HG03432 (cell line): ENCODE measurements around the gene NOC2L.
"Not testable (repeated sequence)": the region's sequence is repeated elsewhere in the genome, so short reads cannot be mapped to it uniquely, and the experiment has no call there.

Experiments used
- ATAC-seq: cut with Tn5 transposase; IDR thresholded peaks from one replicate; pipeline ENCODE4 v1.9.1; 2021; ENCODE audit warnings: mild to moderate bottlenecking, moderate library complexity; ENCODE audit not compliant: unreplicated experiment

NOC2L gene

DNA sequence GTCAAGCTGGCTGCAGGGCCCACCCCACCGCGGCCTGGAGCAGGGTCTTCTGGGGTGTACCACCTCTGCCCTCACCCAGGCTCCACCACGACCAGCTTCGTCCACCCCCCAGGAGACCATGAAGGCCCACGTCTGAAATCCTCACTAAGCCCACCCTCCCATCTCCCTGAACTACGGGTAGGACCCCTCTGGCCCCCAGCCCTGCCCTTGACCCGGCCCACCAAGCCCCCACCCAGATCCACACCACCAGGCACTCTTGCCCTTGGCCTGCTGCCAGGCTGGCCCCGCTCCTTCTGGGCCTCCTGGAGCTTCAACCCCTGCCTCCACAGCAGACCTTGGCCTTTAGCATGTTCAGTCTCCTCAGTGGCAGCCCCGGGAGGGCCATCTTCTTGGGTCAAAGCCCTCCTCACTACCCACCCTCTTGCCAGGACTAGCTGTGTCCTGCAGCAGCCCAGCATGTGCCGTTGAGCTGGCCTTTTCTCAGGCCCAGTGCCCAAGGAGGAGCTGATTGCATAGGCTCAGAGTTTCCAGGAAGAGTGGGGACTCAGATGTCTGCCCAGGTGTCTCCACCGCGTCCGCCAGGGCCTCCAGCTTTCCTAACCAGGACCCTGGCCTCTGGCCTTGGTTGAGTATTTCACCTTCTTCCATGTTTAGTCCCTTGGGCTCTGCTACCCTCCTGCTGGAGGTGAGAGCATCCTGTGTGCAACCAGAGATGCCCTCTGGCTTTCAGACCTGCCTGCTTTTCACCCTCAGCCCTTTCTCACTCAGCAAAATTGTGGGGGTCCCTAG, 53.1 kb downstream of the NOC2L start:
- no peak for ATAC-seq

DNA sequence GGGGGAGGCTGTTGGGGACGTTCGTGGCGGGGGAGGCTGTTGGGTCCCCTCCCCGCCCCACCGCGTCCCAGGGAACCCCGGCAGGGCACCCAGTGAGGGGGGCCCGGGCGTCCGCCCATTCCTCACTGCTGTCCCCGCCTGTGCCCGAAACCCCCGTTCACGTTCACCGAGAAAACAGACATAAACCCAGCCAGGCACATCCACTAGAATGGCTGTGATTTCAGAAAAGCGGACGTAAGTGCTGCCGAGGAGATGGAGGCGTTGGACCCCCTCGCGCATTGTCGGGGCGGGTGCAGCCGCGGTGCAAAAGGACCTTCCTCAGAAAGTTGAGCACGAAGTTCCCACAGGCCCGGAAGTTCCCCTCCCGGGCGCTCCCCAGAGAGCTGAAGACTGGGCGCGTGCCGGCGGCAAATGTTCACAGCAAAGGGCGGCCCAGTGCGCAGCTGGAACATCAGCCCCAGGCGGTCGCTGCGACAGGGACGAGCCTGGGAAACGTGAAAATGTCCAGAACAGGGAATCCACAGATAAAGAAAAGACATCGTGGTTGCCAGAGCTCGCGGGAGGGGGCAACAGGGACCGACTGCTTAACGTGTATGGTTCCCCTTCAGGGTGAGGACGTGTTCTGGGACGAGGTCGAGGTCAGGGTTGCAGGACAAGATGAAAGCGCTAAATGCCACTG, 53.8 kb downstream of the NOC2L start:
- ATAC-seq = peak; percentile 50

DNA sequence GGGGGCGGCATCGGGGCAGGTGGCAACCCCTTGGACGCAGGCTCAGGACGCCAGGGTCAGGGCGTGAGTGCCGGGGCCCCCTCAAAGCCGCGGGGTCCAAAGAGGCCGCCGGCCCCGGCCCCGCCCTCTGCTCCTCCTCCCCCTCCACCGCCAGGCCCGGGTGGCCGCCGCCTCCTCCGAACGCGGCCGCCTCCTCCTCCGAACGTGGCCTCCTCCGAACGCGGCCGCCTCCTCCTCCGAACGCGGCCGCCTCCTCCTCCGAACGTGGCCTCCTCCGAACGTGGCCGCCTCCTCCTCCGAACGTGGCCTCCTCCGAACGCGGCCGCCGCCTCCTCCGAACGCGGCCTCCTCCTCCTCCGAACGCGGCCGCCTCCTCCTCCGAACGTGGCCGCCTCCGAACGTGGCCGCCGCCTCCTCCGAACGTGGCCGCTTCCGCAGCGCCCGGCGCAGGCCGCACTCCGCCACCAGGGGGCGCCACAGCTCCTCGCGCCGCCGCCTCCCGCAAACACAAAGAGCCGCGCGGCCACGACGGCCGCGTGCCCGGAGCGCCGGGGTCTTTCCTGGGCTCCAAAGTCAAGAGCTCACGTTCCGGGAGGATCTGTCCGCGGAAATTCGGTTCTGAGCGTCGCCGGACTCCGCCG, 54.6 kb downstream of the NOC2L start:
- peak; percentile 58 for ATAC-seq

DNA sequence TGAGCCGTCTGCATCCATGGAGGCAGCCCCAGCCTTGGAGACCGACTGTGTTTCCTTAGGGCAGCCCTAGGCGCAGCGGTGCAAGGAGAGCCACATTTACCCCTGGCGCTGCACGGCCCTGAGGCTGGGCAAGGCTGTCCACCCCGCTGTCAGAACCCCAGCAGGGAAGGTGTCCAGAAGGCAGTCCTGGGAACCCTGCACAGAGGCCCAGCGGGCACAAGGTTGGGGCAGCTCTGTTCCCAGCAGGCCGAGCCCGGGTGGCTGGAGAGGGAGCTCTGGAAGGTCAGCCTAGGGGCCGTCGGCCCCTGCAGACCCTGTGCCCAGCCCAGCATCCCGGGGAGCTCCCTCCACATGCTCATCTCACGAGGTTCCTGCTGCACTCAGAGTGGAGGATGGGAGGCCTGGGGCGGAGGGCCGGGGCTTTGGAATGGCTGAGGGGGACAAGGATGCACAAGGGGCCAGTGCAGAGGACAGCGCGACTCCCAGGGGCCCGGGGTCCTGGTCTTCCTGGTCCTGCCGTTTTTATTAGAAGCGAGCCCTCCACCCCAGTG, 55.3 kb downstream of the NOC2L start:
- no peak for ATAC-seq

DNA sequence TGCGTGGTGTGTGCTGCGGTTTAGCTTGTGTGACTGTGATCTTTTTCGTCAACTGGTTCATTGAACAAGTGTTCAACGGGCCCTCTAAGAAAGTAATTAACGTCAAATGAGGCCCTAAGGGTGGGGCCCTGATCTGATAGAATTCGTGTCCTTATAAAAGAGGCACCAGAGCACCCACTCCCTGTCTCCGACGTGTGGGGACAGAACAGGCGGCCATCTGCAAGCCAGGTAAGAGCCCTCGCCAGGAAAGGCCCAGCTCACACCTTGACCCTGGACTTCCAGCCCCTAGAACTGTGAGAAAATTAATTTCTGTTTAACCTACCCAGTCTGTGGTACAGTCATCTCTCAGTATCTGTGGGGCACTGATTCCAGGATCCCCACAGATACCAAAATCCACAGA, 55.8 kb downstream of the NOC2L start:
- ATAC-seq = no peak

DNA sequence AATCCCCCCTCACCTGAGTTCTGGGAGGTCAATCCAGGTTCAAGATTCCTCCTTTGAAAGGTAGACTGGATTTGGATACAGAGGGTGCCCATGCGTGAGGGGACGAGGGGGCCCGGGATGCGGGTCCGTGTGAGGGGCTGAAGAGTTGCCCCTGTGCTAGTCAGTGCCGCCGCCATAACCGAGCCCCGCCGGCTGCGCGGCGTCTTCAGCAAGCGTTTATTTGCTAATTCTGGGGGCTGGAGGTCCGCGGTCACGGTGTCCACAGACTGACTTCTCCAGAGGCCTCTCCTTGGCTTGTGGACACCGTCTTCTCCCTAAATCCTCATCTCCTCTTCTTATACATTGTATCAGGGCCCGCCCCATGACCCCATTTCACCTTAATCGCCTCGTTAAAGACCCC, 56.3 kb downstream of the NOC2L start:
- no peak for ATAC-seq

DNA sequence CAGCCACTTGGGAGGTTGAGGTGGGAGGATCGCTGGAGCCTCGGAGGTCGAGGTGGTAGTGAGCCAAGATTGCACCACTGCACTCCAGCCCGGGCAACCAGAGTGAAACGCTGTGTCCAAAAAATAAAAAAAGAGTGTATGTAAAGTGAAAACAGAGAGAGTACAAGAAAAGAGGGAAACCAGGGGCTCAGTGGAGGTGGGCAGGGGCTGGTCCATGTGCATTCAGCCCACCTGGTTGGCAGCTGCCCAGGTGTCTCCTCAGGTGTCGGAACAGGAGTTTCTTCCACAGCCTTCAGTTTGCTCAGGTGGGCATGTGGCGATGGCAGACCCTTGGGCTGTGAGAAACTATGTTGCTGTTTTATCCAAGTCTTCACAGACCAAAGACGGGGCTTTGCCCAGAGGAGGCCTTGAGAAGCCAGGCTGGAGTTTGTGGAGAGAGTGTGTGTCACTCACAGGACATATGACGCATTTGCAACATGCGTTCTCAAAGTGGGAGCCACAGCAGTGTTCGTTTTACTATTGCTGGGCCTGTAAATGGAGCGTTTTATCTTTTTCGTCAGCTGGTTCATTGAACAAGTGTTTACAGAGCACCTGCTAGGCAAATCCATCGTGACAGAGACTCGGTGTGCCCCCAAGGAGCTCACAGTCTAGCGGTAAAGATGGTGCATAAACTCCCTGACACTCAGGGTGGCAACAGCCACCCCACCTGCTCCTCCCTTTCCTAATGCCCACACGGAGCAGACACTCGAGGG, 57.8 kb downstream of the NOC2L start:
- ATAC-seq = no peak

DNA sequence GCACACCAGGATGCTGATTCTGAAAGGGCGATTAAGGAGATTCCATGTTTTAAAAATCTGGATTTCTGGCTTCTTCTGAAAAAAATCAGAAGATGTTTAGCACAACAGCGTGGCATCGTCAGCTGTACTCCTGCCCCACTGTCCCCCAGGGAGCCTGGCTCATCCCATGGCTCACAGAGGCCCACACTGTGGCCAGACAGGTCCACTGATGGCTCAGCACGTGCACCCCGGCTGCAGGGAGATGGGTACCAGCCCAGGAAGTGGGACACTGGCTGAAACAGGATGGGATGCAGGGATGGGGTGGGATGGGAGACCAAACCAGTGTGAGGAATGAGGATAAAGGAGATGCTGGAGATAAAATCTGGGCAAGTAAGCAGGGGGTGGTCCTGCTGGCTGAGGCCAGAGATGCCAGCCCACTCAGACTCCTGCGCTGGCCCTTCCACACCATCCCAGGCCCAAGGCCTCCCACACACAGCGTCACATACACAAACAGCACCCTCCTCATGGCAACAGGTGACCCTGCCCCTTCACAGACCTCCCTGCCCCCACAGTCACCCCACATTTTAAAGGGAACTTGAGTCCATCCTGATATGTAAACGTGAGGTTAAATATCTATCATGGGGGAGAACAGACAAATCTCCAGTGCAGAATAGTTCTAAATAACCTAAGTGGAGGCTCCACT, 59.3 kb downstream of the NOC2L start:
- ATAC-seq = no peak

DNA sequence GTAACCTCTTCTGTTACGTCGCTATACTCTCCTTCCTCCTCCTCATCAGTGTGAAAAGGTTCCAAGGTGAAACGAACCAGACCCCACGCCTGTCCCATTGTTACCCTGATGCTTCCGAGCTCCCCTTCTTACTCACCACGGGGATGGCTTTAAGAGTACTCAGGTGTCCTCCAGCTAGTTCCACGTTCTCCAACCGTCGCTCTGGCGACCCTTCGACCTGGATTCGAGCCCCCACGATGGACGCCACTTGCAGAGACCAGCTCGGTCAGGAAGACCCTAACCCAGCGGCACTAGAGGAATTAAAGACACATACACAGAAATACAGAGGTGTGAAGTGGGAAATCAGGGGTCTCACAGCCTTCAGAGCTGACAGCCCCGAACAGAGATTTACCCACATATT, 61.1 kb downstream of the NOC2L start:
- not testable (repeated sequence) for ATAC-seq

DNA sequence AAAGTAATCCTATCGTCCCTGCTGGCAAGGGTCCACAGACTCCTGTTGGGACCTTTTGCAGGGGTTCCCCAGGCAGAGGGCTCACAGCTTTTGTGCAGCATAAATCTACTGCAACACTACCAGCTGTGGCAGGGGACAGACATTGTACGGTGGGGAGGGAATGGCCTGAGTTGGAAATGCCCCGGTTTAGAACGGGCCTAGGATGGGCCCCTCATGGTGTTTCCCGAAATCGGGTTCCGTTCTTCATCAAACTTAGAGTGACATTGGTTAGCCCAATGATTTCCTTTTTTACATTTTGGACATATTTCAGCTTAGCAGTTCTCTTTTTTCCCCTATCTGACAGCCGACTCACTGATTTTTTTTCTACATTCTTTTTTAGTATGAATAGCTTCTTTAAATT, 61.8 kb downstream of the NOC2L start:
- ATAC-seq = no peak
